ENCODE data around the gene PACRG.

The PACRG gene

DNA sequence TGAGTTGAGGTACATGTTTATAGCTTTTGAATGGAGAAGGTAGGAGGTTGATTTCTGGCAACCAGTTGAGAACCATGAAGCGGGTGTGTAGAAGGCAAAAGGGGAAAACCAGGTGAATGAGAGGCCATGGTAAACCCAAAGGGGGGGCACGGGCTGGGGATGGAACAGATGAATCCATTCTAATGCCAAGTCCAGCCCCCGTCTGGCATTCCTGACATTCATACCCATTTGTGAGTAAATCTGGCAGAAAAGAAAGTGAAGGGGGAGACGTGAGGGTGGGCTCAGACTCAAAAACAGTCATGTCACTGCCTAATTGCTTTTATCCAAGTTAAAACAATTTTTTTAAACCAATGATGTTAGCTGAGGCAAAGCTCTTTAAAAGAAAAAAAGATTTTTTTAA is 513.9 kb downstream of the PACRG start:
- H3K9ac ChIP-seq (ENCODE audit: low read length), result no peak overlapping the region
- H4K8ac ChIP-seq (ENCODE audit: low read depth, low read length), result no peak overlapping the region
- no peak overlapping the region for H3K27ac ChIP-seq (ENCODE audit: low read depth, low read length)
- H2BK5ac ChIP-seq (ENCODE audit: low read depth, low read length, poor library complexity), result no peak overlapping the region
- no peak for DNase-seq
- H3K4me2 ChIP-seq (ENCODE audit: low read length), result no peak overlapping the region
- no peaks in the 10 kb centered on the region for H3K27me3 ChIP-seq (ENCODE audit: insufficient read depth, low read length)
- no peak overlapping the region for H2AK5ac ChIP-seq (ENCODE audit: low read length)
- no peak overlapping the region for H3K4me3 ChIP-seq (ENCODE audit: low read depth, low read length)
- H3K14ac ChIP-seq (ENCODE audit: low read length), result no peak overlapping the region
- H3K9me3 ChIP-seq (ENCODE audit: insufficient read depth, low read depth, low read length), result peaks cover 2% of the 10 kb centered on the region
- no peaks in the 10 kb centered on the region for H3K79me2 ChIP-seq (ENCODE audit: control insufficient read depth, insufficient read depth, low read length, poor library complexity)
- H3K36me3 ChIP-seq (ENCODE audit: control insufficient read depth in 1 of 2, insufficient read depth in 2 of 2, low read length in 2 of 2), result no peaks in the 10 kb centered on the region
- no peak overlapping the region for H2BK12ac ChIP-seq (ENCODE audit: low read length)
- H2AFZ ChIP-seq (ENCODE audit: insufficient read depth, low read length, poor library complexity), result no peak overlapping the region
- H2BK120ac ChIP-seq (ENCODE audit: insufficient read depth, low read length, poor library complexity), result no peak overlapping the region
- H3K23ac ChIP-seq (ENCODE audit: low read length), result no peak overlapping the region
- no peak overlapping the region for H4K12ac ChIP-seq (ENCODE audit: low read depth, low read length)
- no peaks in the 10 kb centered on the region for H3K79me1 ChIP-seq (ENCODE audit: low read length)
- no peak overlapping the region for H4K91ac ChIP-seq (ENCODE audit: low read depth, low read length)
- no CpG with 5 or more reads among the region's 4 CpGs for WGBS (ENCODE audit: extremely low coverage, insufficient coverage, insufficient read length)
- no peak overlapping the region for H3K4ac ChIP-seq (ENCODE audit: low read depth, low read length)
- no peak overlapping the region for H3K18ac ChIP-seq (ENCODE audit: low read length)
- H3K4me1 ChIP-seq (ENCODE audit: control insufficient read depth in 1 of 2, insufficient read depth in 2 of 2, low read length in 2 of 2), result no peaks in the 10 kb centered on the region

DNA sequence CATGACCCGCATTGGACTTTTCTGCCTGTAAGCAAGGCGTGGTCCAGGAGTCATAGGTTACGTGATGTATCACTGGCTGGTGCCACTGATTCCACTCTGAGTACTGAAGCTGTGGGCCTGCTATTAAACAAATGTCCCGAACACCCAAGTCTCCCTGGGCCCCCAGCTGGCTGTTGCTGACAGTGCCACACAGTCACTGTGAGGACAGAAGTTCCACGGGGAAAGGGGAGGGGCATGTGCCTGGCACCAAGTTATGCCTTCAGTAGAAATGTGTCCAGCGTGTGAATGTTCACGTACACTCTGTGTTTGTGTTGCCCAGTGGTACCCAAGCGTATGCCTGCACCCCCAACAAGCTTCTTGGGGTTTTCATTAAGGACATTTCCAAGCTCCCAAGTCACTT is 515.3 kb downstream of the PACRG start:
- no peak overlapping the region for H3K4me2 ChIP-seq (ENCODE audit: low read length)
- no peaks in the 10 kb centered on the region for H3K79me1 ChIP-seq (ENCODE audit: low read length)
- no peak overlapping the region for H3K4me3 ChIP-seq (ENCODE audit: low read depth, low read length)
- H3K4ac ChIP-seq (ENCODE audit: low read depth, low read length), result no peak overlapping the region
- H3K9me3 ChIP-seq (ENCODE audit: insufficient read depth, low read depth, low read length), result peaks cover 2% of the 10 kb centered on the region
- no peaks in the 10 kb centered on the region for H3K79me2 ChIP-seq (ENCODE audit: control insufficient read depth, insufficient read depth, low read length, poor library complexity)
- H2BK12ac ChIP-seq (ENCODE audit: low read length), result no peak overlapping the region
- no peaks in the 10 kb centered on the region for H3K36me3 ChIP-seq (ENCODE audit: control insufficient read depth in 1 of 2, insufficient read depth in 2 of 2, low read length in 2 of 2)
- H3K23ac ChIP-seq (ENCODE audit: low read length), result no peak overlapping the region
- no CpG with 5 or more reads among the region's 8 CpGs for WGBS (ENCODE audit: extremely low coverage, insufficient coverage, insufficient read length)
- no peak overlapping the region for H3K27ac ChIP-seq (ENCODE audit: low read depth, low read length)
- H4K8ac ChIP-seq (ENCODE audit: low read depth, low read length), result no peak overlapping the region
- H4K12ac ChIP-seq (ENCODE audit: low read depth, low read length), result no peak overlapping the region
- no peak overlapping the region for H3K9ac ChIP-seq (ENCODE audit: low read length)
- H4K91ac ChIP-seq (ENCODE audit: low read depth, low read length), result no peak overlapping the region
- no peaks in the 10 kb centered on the region for H3K4me1 ChIP-seq (ENCODE audit: control insufficient read depth in 1 of 2, insufficient read depth in 2 of 2, low read length in 2 of 2)
- H3K18ac ChIP-seq (ENCODE audit: low read length), result no peak overlapping the region
- no peak for DNase-seq
- H3K14ac ChIP-seq (ENCODE audit: low read length), result no peak overlapping the region
- no peak overlapping the region for H2BK120ac ChIP-seq (ENCODE audit: insufficient read depth, low read length, poor library complexity)
- H2AK5ac ChIP-seq (ENCODE audit: low read length), result no peak overlapping the region
- H2AFZ ChIP-seq (ENCODE audit: insufficient read depth, low read length, poor library complexity), result no peak overlapping the region
- no peaks in the 10 kb centered on the region for H3K27me3 ChIP-seq (ENCODE audit: insufficient read depth, low read length)
- H2BK5ac ChIP-seq (ENCODE audit: low read depth, low read length, poor library complexity), result no peak overlapping the region

DNA sequence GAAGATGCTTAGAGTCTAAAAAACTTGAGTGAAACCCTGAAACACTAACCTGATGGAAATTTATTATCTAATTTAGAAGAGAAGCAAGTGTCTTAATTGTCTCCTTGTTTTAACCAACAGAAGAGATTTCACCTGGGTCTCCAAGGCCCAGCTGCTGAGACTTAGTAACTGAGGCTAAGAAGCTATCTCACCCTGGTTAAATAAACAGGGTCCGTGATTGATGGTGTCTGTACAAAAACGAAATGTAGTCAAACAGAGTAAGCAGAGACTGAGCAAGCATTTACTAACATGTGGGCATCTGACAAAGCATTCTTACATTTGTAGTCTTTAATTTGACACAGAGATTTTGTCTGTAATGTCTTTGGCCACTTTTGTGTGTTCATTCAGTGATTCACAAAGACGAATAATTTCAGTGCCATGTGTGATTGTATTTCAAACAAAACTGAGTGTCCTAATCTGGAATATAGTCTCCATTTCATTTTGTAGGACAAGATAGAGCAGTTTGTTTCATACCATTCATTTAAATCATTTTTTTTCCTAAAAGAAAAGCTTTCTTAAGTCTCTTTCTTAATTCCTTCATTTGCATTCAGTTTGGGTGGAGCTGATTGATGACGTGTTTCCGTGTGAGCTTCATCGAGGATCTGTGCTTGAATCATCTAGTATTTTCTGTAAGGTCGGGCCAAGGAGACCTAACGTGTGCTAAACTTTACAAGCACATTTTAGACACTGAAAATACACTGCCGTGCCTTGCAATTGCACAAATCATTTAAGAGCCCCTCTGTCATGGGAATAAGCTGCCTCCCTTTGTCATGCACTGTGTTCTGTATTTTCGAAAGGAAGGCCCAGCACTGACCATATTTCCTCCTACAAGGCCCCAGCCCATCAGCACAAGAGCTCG is 516.2 kb downstream of the PACRG start:
- H4K8ac ChIP-seq (ENCODE audit: low read depth, low read length), result no peak overlapping the region
- no peak overlapping the region for H2BK5ac ChIP-seq (ENCODE audit: low read depth, low read length, poor library complexity)
- no CpG with 5 or more reads among the region's 11 CpGs for WGBS (ENCODE audit: extremely low coverage, insufficient coverage, insufficient read length)
- H3K79me2 ChIP-seq (ENCODE audit: control insufficient read depth, insufficient read depth, low read length, poor library complexity), result no peaks in the 10 kb centered on the region
- H3K4ac ChIP-seq (ENCODE audit: low read depth, low read length), result no peak overlapping the region
- H3K9ac ChIP-seq (ENCODE audit: low read length), result no peak overlapping the region
- no peak overlapping the region for H3K14ac ChIP-seq (ENCODE audit: low read length)
- H3K27me3 ChIP-seq (ENCODE audit: insufficient read depth, low read length), result no peaks in the 10 kb centered on the region
- no peaks in the 10 kb centered on the region for H3K36me3 ChIP-seq (ENCODE audit: control insufficient read depth in 1 of 2, insufficient read depth in 2 of 2, low read length in 2 of 2)
- H4K91ac ChIP-seq (ENCODE audit: low read depth, low read length), result no peak overlapping the region
- no peaks in the 10 kb centered on the region for H3K4me1 ChIP-seq (ENCODE audit: control insufficient read depth in 1 of 2, insufficient read depth in 2 of 2, low read length in 2 of 2)
- no peak overlapping the region for H4K12ac ChIP-seq (ENCODE audit: low read depth, low read length)
- no peak overlapping the region for H3K4me3 ChIP-seq (ENCODE audit: low read depth, low read length)
- no peak overlapping the region for H3K4me2 ChIP-seq (ENCODE audit: low read length)
- H3K23ac ChIP-seq (ENCODE audit: low read length), result no peak overlapping the region
- H3K79me1 ChIP-seq (ENCODE audit: low read length), result no peaks in the 10 kb centered on the region
- H2BK120ac ChIP-seq (ENCODE audit: insufficient read depth, low read length, poor library complexity), result no peak overlapping the region
- H3K9me3 ChIP-seq (ENCODE audit: insufficient read depth, low read depth, low read length), result peaks cover 2% of the 10 kb centered on the region
- H3K18ac ChIP-seq (ENCODE audit: low read length), result no peak overlapping the region
- no peak overlapping the region for H2AFZ ChIP-seq (ENCODE audit: insufficient read depth, low read length, poor library complexity)
- H2BK12ac ChIP-seq (ENCODE audit: low read length), result no peak overlapping the region
- H2AK5ac ChIP-seq (ENCODE audit: low read length), result no peak overlapping the region
- H3K27ac ChIP-seq (ENCODE audit: low read depth, low read length), result no peak overlapping the region
- DNase-seq, result no peak

DNA sequence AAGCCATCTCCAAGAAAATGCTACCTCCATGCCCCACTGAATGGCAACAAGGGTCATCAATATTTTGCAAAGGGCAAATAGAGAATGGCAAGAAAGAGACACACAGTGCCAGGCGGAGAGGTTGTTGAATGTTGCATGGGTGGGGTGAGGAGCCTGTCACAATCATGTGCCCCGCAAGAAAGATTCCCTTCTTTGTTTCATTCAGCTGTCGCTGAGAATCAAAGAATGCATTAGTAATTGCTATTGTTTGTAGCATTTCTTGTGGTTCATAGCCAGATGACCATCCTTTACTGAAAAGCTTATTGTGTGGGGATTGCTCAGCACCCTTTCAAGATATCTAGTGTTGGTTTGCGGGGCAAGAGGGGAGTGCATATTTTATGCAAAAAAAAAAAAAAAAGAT is 520.3 kb downstream of the PACRG start:
- no peaks in the 10 kb centered on the region for H3K27me3 ChIP-seq (ENCODE audit: insufficient read depth, low read length)
- no peak overlapping the region for H4K12ac ChIP-seq (ENCODE audit: low read depth, low read length)
- H4K8ac ChIP-seq (ENCODE audit: low read depth, low read length), result no peak overlapping the region
- no peak overlapping the region for H3K14ac ChIP-seq (ENCODE audit: low read length)
- peaks cover 2% of the 10 kb centered on the region for H3K9me3 ChIP-seq (ENCODE audit: insufficient read depth, low read depth, low read length)
- H3K36me3 ChIP-seq (ENCODE audit: control insufficient read depth in 1 of 2, insufficient read depth in 2 of 2, low read length in 2 of 2), result no peaks in the 10 kb centered on the region
- H3K79me1 ChIP-seq (ENCODE audit: low read length), result no peaks in the 10 kb centered on the region
- no peaks in the 10 kb centered on the region for H3K4me1 ChIP-seq (ENCODE audit: control insufficient read depth in 1 of 2, insufficient read depth in 2 of 2, low read length in 2 of 2)
- H3K4me2 ChIP-seq (ENCODE audit: low read length), result no peak overlapping the region
- H3K27ac ChIP-seq (ENCODE audit: low read depth, low read length), result no peak overlapping the region
- no peak overlapping the region for H3K4ac ChIP-seq (ENCODE audit: low read depth, low read length)
- H2BK12ac ChIP-seq (ENCODE audit: low read length), result no peak overlapping the region
- no peaks in the 10 kb centered on the region for H3K79me2 ChIP-seq (ENCODE audit: control insufficient read depth, insufficient read depth, low read length, poor library complexity)
- no peak for DNase-seq
- no CpG with 5 or more reads among the region's 4 CpGs for WGBS (ENCODE audit: extremely low coverage, insufficient coverage, insufficient read length)
- no peak overlapping the region for H2AK5ac ChIP-seq (ENCODE audit: low read length)
- no peak overlapping the region for H3K9ac ChIP-seq (ENCODE audit: low read length)
- no peak overlapping the region for H2BK5ac ChIP-seq (ENCODE audit: low read depth, low read length, poor library complexity)
- H3K23ac ChIP-seq (ENCODE audit: low read length), result no peak overlapping the region
- no peak overlapping the region for H4K91ac ChIP-seq (ENCODE audit: low read depth, low read length)
- H2AFZ ChIP-seq (ENCODE audit: insufficient read depth, low read length, poor library complexity), result no peak overlapping the region
- H2BK120ac ChIP-seq (ENCODE audit: insufficient read depth, low read length, poor library complexity), result no peak overlapping the region
- H3K4me3 ChIP-seq (ENCODE audit: low read depth, low read length), result no peak overlapping the region
- no peak overlapping the region for H3K18ac ChIP-seq (ENCODE audit: low read length)
